Inferior parietal cortex (tissue), 1 donor: ENCODE measurements around the gene B3GALT4.
"Not testable (repeated sequence)": the region's sequence is repeated elsewhere in the genome, so short reads cannot be mapped to it uniquely, and the experiment has no call there.

Experiments
- DNase-seq: peaks from one replicate; pipeline ENCODE4 v3.0.0-alpha.2; 2016; ENCODE audit errors: extremely low spot score

The B3GALT4 gene, protein sequence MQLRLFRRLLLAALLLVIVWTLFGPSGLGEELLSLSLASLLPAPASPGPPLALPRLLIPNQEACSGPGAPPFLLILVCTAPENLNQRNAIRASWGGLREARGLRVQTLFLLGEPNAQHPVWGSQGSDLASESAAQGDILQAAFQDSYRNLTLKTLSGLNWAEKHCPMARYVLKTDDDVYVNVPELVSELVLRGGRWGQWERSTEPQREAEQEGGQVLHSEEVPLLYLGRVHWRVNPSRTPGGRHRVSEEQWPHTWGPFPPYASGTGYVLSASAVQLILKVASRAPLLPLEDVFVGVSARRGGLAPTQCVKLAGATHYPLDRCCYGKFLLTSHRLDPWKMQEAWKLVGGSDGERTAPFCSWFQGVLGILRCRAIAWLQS

DNA sequence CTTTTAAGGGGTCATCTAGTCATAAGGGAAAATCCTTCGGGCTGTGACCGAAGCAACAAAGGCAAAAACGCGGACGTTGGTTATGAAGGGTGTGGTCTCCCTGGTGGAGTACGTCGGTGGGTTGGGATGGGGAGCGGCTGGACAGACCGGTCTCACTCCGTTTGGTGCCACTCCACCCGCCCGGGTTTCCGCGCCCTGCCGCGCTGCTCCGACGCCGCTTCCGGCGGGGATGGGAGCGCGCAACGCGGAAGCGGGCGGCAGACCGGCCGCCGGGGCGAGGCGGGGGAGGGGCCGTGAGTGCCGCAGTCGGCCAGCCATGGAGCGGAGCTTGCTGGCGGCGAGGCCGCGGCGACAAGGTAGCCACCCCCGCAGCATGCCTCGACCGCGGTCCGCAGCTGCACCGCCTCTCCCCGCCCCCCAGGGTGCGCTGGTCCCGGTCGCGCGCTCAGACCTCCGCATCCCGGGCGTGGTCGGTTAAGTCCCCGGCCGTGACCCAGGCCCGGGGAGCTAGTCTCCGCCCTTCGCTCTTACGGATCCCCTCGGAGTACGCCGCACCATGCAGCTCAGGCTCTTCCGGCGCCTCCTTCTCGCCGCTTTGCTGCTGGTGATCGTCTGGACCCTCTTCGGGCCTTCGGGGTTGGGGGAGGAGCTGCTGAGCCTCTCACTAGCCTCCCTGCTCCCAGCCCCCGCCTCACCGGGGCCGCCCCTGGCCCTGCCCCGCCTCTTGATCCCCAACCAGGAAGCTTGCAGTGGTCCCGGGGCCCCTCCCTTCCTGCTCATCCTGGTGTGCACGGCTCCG is at the start of gene B3GALT4:
B3GALT4 (plus strand) TSS at position 260 of the 799 bp plus-strand sequence; CDS start at position 557, 297 bp downstream.
- peak; percentile 62 for DNase-seq

DNA sequence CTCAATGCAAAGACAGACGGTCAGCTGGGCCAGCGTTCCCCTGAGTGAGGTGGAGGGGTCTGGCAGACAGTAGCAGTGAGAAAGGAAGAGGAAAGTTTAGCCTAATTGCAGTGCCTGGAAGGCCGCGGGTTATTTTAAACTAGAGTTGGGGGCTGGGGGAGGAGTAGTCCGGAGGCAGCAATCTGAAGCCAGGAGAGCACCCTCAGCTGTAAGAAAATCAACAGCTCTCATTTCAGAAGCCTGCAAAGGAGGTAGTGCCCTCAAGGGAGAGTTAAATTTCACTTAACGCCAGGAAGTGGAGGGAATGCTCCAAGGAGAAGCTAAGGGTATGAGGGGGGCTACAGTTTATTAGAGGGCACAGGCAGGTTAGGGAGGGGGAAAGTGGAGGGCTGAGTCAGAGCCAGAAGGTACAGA is 41.7 kb upstream of the B3GALT4 start:
- DNase-seq, result no peak

DNA sequence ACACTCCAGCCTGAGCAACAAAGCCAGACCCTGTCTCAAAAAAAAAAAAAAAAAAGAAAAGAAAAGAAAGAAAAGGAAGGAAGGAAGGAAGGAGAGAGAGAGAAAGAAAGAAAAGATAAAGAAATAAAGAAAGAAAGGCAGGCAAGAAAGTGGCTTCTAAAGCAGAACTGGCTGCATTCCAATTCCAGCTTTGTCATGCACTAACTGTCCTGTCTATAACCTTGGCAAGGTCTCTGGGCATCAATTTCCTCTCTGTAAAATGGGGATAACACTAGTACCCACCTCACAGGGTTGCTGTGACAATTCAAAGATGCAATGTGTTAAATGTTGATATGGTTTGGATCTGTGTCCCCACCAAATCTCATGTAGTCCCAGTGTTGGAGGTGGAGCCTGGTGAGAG is 40.6 kb upstream of the B3GALT4 start:
- no peak for DNase-seq

DNA sequence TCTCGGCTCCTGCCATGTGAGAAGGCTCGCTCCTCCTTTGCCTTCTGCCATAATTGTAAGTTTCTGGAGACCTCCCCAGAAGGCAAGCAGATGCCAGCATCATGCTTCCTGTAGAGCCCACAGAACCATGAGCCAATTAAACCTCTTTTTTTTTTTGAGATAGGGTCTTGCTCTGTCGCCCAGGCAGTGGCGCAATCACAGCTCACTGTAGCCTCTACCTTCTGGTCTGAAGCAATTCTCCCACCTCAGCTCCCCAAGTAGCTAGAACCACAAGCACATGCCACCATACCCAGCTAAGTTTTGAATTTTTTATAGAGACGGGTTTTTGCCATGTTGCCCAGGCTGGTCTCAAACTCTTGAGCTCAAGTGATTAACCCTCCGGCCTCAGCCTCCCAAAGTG is 40.1 kb upstream of the B3GALT4 start:
- DNase-seq, result no peak

DNA sequence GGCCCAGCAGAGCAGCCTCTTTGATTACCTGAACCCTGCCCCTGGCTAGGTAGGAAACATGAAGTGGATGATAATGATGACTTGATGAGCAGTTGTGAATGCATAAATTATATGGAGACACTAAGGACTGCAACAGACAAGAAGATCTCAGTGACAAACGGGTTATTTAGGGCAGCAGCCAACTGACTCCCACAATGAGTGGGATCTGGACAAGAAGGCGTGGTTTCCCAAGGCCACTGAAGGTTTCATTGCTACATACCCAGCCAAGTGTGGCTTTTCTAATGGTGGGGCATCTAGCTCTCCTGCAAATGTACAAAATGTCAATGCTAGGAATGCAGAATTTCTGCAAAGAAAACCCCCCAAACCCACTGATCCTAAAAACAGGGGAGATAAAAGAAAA is 39.2 kb upstream of the B3GALT4 start:
- DNase-seq, result no peak

DNA sequence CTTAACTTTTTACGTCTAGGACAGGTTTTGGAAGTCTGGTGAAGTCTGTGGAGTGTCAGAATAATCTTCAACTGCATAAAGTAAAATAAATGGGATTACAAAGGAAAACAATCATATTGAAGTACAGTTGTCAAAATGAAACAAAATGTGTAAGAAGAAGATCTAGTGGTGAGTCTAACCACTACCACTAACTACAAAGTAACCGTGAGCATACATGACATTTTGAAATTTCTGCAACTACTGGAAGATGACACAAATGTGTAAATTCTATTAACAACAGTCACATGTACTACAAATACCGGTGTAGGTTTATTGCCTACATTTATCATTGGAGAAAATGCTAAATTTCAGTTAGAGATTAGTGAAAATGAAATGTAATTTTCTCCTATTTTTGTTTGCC is 35.0 kb upstream of the B3GALT4 start:
- no peak for DNase-seq

DNA sequence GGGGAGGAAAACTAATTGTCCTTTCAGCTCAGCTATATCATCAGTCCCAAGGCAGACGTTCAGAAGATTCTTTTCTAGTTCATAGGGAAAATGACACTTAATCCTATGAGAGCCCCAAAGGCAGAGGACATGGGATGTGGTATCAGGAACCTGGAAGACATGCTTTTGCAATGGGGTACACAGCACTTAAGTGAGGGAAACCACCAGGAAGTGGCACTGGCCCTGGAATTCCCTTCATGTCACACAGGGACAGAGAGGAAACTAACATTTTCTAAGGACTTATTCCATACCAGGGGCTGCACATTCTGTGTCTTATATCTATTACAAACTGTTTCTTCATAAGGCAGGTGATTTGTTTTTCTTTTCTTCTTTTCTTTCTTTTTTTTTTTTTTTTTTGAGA is 33.4 kb upstream of the B3GALT4 start:
- DNase-seq, result no peak

DNA sequence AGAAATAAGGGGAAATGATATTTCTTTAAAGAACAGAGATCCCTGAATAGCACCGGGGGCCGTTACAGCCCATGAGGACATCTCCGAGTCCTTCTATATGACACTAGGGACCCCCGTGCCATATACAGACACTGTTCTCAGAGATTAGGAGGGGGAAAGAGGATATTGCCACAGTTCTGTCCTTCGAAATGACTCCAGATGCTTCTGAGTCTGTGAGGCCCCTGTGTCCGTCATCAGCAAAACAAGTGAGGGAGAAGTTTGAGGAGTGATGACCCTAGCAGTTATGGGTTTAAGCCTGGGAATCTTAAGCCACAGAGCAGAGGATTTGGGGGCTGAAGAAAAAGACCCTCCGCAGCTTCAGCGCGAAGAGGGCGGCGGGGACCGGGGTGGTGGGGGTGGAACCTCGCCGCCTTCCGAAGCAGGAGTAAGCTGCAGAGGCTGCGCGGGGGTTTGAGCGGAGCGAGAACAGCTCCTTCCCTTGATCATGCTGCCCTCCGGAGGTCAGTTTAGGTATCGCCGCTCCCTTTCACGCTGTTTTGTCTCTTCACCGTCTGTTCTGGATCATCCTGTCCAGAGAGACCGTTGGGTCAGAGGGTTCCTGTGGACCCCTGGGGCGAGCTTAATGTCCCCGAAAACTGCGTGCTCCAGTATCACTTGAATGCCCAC is 28.8 kb upstream of the B3GALT4 start:
- peak; percentile 95 for DNase-seq

DNA sequence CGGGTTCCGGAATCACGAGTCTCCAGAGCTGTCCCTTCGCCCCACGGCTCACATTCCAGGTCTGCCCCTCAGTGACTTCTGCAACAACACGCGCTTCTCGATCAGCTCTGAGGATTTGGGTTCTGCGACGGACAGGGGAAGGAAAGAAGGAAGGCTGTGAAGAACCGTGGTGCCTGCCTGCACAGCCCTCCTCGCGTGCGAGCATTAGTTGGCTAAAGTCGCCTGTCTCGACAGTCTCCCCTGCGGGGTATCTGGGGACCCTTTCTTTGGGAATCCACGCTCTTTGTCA is 28.3 kb upstream of the B3GALT4 start:
- no peak for DNase-seq

DNA sequence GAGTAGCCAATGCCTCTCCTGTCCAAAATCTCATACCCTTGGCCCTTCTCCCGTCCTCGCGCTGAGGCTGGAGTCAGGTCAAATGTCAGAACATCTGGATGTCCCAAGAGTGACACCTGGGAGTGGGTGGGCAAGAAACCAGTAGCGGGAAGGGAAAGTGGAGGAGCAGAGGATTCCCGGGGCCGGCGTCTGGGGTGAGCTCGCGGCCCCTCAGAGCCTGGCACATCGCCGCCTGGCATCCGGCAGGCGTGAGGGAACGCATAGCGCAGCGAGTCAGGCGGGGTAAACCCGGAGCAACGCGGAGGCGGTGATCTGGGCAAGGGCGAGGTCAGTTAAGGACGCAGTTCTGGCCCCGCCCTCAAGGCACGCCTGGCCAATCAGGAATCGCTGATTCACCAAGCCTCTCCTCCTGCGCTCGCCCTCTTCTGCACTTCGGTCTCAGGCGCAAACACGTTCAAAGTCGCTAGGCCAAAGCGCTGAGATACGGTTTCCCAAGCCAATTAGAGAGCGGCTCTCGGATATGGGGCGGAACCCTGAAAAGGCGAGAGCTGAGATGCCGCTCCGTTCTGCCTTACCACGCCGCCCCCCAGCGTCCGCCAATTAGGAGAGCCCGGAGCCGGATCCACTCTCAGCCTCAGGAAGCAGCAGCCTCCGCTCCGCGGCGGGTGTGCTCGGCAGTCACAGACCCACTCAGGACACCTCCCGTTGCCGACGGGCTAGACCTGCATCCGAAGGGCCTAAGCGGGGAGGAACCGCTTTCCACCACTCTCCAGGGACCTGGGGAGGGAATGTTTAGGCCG is 27.8 kb upstream of the B3GALT4 start:
- DNase-seq, result peak; percentile 98

DNA sequence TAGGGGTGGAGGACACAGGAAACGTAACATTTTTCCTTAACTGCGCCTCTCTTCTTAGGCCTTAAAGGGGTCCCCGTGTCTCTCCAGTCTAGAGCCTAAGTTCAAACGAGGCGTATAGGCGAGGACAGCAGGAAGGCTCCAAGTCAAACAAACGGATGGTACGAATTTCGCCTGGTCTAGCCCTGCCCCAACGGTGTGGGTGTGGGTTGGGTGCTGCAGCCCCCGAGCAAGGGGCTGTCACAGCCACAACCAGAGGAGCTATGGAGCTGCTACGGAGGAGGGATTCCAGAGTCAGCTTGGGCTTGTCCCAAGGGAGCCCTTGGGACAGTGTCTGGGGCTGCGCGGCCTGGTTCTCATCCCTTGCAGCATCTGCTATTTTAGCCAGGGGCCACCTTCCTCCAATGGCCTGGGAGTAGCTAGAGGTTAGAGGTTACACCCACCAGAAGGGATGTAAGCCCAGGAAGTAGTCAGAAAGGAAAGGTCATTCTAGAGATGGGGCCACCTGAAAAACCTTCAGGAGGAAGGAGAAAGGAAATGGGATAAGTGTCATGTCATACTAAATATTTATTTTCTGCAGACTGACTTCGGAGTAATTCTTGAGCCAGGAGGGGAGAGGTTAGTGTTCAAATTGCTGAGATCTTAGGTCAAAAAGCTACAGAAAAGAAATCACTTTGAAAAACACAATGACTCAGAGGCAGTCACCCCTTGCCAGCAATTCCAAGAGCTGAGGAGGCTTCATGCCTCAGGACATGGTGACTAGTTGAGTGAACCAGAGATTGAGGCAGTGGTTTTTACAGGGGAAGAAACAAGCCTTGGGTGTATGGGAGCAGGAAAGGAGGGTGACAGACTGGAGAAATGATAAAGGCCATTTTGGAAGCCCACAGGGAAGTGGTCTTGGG is 26.9 kb upstream of the B3GALT4 start:
- DNase-seq, result no peak

DNA sequence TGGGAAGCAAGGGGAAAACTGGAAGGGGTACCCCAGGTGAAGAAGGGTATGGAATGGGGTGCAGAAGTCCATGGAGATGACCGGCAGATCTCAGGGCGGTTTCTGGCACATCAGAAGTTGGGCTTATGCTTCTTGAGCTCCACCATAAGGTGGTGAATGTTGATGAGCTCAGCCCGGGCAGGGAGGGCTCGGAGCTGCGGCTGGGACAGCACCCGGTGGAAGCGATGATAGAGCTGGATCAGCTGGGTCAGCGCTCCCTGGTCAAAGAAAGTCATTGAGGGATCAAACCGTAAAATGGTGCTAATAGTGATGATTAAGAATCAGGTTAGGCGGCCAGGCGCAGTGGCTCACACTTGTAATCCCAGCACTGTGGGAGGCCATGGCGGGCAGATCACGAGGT is 26.2 kb upstream of the B3GALT4 start:
- no peak for DNase-seq

DNA sequence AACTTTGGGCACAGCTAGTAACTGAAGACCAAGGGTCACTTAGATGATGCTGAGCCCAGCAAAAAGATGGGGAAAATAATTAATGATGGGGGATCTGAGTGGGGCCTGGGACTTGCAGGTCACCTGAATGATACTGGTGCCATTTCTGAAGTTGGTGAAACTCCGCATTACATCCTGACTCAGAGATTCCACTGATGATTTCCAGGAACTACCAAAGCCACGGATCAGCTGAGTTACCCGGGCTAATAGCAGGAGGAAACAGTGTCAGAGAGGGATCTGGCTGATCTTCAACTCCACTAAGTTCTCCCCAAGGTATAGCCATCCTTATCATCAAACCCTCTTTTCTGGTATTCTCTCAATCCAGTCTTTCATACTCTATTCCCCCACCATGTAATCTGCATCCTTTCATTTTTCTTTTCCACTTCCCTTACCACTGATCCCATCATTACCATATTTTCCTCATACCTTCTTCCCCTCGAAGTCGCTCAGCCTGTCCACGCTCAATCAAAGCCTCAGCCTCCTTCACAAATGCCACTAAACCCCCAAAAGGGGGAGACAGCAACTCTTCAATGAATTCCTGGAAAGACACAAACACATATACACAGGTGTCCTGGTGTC is 25.4 kb upstream of the B3GALT4 start:
- DNase-seq, result no peak

DNA sequence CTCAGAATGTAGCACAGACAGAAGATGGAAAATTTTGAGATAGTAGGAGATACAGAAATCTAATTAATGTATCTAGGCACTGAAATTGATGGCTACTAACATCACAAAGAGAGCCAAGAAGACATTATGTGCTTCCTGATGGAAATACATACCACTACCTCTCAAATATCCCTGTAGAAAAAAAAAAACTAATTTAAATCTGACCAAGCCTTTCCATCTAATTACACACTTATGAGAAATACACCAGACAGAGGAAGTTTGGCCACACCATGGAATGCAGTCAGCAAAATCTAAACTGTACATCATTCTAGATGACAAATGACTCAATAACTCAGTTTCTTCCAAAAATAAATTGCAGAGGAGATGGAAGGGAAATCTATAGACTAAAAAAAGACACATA is 24.2 kb upstream of the B3GALT4 start:
- no peak for DNase-seq

DNA sequence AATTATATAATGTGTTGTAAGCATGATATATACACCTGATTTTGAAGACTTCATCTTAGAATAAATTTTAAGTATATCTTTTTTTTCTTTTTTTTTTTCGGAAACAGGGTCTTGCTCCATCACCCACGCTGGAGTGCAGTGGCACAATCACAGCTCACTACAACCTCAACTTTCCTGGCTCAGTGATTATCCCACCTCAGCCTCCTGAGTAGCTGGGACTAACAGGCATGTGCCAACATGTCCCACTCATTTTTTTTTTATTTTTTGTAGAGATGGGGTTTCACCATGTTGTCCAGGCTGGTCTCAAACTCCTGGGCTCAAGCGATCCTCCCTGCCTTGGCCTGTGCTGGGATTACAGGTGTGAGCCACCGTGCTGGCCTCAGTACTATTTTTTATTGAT is 22.3 kb upstream of the B3GALT4 start:
- no peak for DNase-seq

DNA sequence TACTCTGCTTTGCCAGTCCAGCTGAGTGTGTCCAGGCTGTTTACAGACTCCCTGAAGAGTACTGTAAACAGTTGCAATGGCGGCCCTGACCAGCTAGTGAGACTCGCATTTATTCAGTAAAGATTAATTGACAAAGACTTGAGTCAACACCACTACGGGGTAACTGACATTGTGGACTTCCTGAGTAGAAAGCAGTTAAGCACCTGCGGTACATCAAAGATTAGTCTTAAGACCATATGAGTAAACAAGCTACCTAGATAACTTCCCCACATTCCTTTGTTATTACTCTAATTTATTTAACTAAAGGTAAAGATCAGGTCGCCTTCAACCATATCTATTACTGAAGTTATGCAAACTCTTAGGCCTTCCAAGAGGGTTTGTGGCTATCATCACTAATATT is 17.9 kb upstream of the B3GALT4 start:
- no peak for DNase-seq

DNA sequence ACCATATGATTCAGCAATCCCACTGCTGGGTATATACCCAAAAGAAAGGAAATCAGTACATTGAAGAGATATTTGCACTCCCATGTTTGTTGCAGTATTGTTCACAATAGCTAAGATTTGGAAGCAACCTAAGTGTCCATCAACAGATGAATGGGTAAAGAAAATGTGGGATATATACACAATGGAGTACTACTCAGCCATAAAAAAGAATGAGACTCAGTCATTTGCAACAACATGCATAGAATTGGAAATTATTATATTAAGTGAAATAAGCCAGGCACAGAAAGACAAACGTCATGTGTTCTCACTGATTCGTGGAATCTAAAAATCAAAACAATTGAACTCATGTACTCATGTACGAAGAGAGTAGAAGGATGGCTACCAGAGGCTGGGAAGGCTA is 14.4 kb upstream of the B3GALT4 start:
- DNase-seq, result not testable (repeated sequence)

DNA sequence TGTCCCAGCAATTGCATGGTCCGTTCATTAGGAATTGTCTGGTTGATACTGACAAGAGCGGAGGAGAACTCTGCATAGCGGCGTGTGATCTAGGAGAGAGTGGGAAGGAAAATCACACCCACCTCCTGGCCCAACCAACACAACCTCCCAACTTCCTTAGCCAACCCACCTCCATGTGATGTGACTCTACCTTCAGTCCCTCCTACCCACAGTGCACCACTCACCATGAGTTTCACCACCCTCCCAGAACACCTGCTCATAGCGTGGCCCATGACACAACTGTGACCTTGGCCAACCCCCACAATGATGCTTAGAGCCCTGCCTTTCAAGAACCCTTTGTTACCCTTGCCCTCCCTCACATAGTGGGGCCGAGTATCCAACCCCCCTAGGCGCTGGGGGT is 12.9 kb upstream of the B3GALT4 start:
- no peak for DNase-seq

DNA sequence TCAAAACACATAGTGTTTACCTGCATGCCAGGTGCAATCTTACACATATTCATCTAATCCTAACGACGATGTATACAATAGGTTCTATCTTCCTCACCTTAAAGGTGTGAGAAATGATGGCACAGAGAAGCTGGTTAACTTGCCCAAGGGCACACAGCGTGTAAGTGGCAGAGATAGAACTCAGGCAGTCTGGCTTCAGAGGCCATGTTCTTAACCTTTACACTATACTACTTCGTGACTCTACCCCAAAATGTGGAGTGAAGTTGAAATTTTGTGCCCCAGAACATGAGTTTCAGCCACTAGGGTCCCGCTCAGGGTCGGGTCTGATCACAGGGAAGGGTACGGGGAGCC is 5.8 kb upstream of the B3GALT4 start:
- no peak for DNase-seq

DNA sequence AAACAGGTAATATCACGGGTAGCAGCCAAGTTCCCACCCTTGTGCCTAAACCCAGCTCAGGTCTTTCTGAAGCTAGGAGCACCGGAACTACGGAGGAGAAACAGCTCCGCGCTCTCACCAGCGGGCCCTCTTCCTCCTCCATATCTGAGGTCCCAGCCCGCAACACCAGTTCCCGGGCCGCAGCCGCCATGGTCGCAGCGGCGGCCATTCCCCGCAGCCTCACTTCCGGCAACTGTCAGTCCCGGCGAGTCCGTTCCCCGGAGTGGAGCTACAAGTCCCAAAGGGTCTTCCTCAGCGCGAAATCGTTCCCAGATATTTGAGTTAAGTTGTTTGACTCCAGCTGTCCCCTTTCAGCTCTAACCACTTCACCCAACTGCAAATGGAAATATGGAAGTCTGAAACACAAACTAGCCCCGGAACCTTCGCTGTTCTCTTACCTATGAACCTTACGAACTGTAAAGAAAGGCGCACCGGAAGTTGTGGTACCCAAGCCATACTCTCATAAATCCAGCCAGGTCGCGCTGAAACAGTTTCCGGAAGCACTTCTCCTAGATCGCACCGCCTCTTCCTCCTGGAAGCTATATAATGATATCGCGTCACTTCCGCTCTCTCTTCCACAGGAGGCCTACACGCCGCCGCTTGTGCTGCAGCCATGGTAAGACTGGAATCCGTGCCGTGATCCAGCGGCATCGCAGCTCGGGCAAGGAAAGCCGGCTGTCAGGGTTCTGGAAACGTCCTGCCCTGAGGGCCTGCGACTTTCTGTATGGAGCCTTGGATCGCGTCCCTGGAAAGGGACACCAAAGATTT is 5.3 kb upstream of the B3GALT4 start, which contains the start of the genes RPS18 and VPS52:
RPS18 (plus strand) TSS at position 608 of the 807 bp plus-strand sequence; CDS start at position 653, 45 bp downstream.
VPS52 (minus strand) TSS at position 409 of the 807 bp plus-strand sequence; CDS start at position 208, 201 bp downstream.
- DNase-seq, result peak; percentile 99
